Measurements from ENCODE around the gene DEFB113.

DNA sequence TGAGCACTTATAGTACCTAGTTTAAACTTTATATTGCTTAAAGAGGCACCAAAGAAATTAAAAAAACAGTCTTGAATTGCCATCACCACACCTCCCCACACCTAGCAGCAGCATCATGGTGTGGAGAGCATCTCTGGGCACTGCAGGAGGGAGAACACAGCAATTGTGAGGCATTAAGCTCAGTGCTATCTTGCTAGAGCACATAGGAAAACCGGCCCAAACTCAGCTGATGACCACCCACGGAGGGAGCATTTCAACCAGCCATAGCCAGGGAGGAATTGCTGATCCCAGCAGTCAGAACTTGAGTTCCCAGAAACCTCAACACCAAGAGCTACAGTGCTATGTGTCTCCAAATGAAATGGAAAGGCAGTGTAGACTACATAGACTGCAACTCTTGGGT is 19.5 kb upstream of the DEFB113 start:
- no peak for TF ChIP-seq EHMT2 (IDR thresholded peaks at IDR 0.05; ENCODE audit: low read depth)
- TF ChIP-seq NR3C1 (IDR thresholded peaks at IDR 0.05) = no peak
- TF ChIP-seq, protein P1, sequence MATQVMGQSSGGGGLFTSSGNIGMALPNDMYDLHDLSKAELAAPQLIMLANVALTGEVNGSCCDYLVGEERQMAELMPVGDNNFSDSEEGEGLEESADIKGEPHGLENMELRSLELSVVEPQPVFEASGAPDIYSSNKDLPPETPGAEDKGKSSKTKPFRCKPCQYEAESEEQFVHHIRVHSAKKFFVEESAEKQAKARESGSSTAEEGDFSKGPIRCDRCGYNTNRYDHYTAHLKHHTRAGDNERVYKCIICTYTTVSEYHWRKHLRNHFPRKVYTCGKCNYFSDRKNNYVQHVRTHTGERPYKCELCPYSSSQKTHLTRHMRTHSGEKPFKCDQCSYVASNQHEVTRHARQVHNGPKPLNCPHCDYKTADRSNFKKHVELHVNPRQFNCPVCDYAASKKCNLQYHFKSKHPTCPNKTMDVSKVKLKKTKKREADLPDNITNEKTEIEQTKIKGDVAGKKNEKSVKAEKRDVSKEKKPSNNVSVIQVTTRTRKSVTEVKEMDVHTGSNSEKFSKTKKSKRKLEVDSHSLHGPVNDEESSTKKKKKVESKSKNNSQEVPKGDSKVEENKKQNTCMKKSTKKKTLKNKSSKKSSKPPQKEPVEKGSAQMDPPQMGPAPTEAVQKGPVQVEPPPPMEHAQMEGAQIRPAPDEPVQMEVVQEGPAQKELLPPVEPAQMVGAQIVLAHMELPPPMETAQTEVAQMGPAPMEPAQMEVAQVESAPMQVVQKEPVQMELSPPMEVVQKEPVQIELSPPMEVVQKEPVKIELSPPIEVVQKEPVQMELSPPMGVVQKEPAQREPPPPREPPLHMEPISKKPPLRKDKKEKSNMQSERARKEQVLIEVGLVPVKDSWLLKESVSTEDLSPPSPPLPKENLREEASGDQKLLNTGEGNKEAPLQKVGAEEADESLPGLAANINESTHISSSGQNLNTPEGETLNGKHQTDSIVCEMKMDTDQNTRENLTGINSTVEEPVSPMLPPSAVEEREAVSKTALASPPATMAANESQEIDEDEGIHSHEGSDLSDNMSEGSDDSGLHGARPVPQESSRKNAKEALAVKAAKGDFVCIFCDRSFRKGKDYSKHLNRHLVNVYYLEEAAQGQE (IDR thresholded peaks at IDR 0.05) = no peak
- TF ChIP-seq RAD21 (conservative IDR thresholded peaks at IDR 0.05 in 1 of 2, IDR thresholded peaks at IDR 0.05 in 1 of 2) = no peak
- no peak for TF ChIP-seq CEBPB (IDR thresholded peaks at IDR 0.05)
